ENCODE results near the gene PDS5B.

Gene PDS5B

DNA sequence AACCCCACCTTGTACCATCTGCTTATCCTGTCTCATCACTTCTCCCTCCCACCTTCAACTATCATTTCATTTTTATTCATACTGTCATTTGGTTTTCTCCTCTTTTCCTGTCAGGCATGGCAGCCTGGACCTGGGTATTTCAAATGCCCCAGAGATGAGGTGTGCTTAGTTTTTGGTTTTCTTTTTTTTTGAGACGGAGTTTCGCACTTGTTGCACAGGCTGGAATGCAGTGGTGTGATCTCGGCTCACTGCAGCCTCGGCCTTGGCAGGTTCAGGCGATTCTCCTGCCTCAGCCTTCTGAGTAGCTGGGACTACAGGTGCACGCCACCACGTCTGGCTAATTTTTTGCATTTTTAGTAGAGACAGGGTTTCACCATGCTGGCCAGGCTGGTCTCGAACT lies 5.8 kb downstream of the PDS5B start:
- no peak for DNase-seq (ENCODE audit: low spot score)

DNA sequence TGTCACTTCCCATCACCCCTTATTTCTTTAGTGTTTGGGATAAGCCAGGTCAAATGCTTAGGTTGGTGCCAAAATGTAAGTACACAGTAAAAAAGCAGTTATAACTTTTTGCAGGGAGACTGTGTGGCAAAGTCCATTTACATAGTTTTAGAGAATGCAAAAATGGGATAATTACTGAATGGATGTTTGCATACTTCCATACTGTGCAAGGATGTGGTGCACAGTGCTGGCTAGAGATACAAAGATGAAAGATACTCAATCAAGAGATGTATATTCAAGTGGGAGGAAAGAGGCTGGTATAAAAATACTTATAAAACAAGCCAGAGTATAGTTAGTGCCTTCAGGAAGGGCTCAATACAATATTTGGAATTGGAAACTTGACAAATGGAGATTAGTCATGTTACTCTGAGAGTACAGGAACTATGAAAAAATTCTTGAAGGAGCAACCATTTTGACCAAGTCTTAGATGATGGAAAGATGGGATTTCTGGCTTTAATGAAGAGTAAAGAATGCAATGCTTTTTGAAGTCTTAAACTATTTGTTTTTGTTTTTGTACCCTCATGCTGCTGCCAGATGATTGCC lies 8.0 kb downstream of the PDS5B start:
- DNase-seq (ENCODE audit: low spot score), result no peak

DNA sequence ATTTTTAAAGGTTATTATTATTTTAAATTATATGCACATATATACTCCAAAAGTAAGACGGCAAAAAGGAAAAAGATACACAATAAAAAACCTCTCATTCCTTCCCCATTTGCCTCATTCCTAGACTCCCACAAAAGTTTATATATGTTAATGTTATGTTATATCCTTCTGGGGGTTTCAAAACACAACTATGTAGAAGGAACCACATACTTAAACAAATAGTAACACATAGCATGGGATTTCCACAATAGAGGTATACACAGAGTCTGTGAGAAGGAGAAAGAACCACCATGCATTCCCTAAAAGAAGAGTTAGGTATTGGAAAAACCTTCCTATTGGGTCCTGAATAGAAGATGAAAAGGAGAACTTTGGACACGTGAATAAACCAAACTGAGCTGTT lies 9.1 kb downstream of the PDS5B start:
- DNase-seq (ENCODE audit: low spot score), result no peak

DNA sequence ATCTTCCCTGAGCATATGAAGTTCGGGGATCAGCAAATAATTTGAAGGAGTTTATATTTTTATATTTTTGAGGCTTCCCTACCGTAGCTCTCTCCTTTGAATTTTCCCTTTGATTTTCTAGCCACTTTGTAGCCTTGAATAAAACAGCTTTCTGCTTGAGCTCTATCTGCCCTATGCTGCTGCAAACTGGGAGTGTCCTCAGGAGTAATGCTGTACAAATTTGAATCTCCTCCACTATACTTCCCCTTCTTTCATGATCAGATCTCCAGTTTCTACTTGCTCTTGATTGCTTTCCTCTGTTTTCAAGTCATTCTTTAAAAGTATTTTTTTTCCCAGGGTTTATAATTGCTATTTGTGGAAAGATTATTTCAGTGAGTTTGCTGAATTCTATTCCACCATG lies 14.6 kb downstream of the PDS5B start:
- DNase-seq (ENCODE audit: low spot score), result no peak

GRCh38 chr13:32609428-32609827 lies 23.2 kb downstream of the PDS5B start:
- no peak for DNase-seq (ENCODE audit: low spot score)

DNA sequence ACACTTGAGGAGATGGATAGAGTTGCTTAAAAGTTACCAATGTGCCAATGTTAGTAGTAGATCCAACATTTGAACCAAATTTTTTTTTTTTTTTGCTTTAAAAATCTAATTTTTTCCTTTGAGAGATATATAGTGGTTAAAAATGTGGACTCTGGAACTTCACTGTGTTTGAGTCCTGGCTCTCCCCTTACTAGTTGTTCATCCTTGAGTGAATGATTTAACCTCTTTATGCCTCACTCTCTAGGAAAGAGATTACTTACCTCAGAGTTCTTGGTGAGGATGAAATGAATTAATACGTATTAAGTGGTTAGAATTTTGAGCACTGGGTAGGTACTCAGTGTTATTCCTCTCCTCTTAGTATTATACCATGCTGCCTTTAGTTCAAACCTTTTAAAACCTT lies 24.3 kb downstream of the PDS5B start:
- no peak for DNase-seq (ENCODE audit: low spot score)

DNA sequence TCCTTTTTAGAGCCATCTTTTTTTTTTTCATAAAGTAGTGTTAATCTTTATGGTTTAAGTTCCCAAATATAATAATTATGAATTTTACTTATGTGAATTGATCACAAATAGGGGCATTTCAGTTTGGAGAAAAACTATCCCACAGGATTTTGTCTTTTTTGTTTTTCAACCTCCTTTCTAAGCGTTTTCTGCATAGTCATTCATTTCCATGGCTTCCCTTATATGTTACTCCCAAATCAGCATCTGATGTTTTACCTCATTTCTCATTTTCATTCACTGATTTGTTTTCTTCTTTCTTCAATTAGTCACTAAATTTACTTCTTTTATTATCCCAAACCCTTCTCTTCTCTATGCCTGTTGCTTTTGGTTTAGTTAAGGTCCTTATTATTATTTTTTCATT lies 24.7 kb downstream of the PDS5B start:
- DNase-seq (ENCODE audit: low spot score), result no peak

GRCh38 chr13:32616883-32617511 lies 30.7 kb downstream of the PDS5B start:
- DNase-seq (ENCODE audit: low spot score), result no peak

DNA sequence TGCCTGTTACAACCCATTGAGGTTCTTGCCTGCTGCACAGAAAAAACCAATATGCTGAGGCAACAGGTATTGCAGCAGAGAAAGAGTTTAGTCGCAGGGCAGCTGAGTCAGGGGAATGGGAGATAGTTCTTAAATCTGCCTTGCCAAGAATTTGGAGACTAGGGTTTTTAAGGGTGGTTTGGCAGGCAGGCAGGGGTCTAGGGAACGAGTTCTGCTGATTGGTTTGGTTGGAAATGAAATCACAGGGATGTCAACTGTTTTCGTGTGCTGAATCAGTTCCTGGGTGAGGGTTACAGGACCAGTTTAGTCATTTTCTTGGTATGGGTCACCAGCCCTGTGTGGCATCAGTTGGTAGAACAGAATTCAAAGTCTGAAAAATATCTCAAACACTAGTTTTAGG lies 36.6 kb downstream of the PDS5B start:
- DNase-seq (ENCODE audit: low spot score), result no peak

GRCh38 chr13:32624441-32624840 lies 38.2 kb downstream of the PDS5B start:
- no peak for DNase-seq (ENCODE audit: low spot score)

DNA sequence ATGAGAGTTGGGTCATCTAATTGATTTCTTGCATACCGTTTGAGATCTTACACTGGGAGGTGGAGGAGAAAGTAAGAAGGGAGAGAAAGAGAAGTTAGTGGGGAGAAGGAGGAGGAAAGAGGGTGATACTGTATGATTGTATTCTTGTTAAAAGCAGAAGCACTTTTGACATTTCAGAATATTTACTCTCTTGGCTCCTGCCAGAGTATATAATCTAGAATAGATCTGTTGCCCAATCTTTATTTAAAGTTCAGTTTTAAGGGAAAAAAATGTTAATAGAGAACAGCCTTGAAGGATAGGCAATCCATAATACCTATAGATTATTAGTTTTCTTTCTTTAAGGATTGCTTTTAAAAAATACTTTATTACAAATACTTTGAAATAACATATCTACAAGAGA lies 41.5 kb downstream of the PDS5B start:
- DNase-seq (ENCODE audit: low spot score), result no peak

DNA sequence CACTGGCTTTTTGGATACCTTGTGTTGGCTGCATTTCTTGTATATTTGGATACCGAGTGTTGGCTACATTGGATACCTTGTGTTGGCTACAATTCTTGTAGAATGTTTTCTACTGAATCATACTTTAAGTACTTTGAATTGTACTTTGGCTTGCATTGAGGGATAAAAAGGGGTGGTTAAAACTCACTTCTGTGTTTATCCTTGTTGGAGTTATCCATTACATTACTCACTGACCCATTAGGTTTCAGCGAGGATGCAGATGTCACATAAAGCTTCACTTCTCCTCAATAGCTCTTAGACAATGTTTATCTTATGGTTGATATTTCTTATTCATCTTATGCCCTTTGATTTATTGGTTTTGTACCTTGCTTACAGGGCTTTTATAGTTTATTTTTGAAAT lies 43.1 kb downstream of the PDS5B start:
- DNase-seq (ENCODE audit: low spot score), result no peak

DNA sequence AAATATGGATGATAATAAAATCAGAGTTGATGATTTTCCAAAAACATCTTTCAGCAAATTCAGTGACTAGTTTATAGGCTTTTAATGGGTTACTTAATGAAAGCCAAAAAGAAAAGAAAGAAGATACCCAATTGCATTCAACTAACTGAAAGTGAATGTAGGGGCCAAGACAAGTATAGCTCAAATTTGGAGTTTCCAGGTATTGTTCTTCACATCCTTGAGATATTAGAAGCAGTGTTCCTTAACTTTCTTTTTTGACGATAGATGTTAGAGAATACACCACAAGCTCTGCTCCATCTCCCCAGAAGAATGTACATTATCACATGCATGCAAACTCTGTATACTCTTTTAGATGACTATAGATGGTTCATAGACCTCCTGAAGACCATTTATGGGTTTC lies 43.6 kb downstream of the PDS5B start:
- no peak for DNase-seq (ENCODE audit: low spot score)

DNA sequence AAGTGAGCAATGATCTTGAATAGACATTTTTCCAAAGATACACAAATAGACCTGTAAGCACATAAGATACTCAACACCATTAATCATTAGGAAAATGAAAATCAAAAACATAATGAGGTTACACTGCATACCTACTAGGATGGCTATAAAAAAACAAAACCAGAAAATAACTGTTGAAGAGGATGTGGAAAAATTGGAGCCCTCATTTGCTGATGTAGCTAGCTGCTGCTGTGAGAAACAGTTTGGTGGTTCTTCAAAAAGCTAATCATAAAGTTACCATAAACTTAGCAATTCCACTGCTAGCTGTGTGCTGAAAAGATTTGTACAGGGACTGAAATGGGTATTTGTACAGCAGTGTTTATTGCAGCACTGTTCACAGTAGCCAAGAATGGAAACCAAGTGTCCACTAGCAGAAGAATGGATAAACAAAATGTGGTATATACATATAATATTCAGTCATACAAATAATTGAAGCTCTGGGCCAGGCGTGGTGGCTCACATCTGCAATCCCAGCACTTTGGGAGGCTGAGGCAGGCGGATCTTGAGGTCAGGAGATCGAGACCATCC lies 46.2 kb downstream of the PDS5B start:
- no peak for DNase-seq (ENCODE audit: low spot score)

DNA sequence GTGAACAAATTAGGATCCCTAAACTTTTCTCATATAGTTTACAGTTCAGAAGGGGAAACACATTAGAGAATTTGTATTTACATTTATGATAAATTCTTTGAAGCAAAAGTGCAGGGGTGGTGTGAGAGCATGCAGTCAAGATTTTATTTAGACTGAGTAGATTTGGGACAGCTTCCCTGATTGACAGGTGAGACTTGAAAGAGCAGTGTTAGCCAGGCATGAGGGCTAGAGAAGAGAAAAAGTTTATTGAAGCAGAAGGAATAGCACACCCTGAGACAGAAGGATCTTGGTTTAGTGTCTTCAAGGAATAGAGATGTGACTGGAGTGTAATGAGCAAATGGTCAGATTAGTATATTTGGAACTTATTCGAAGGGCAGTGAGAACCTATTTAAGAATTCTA lies 50.5 kb downstream of the PDS5B start:
- DNase-seq (ENCODE audit: low spot score), result no peak

GRCh38 chr13:32638739-32639138 lies 52.5 kb downstream of the PDS5B start:
- DNase-seq (ENCODE audit: low spot score), result no peak

DNA sequence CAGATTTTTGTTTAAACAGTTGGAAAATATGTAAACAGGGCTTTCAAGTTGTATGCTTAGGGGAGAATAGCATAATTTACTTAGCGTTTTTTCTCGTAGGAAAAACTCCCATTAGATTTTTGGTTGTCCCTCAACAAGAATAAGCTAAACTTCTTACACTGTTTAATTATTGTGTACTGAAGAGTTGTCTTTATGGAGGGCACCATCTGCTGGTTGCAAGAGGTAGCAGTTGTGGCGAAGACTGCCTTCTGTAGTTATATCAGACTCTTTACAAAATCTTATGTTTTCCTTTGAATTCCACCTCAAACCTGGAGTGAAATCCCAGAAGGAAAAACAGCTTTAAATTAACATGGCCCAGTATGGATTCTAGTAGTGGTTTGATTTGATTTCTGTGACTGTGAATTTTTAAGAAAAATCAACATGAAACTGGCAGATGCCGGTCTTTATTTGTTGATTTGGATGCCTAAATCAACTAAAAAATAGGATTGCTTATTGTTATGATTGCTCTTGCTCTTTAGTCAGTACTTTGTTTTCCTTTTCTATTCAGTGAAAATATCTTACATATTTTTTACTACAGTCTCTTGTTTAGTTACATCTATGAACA lies 53.4 kb downstream of the PDS5B start:
- peak; percentile 72 for DNase-seq (ENCODE audit: low spot score)

- DNase-seq (ENCODE audit: low spot score), result no peak
Measured at GRCh38 chr13:32642316-32642715, 56.1 kb downstream of the PDS5B start.

GRCh38 chr13:32642858-32643257 lies 56.6 kb downstream of the PDS5B start:
- DNase-seq (ENCODE audit: low spot score), result no peak

GRCh38 chr13:32645854-32646253 lies 59.6 kb downstream of the PDS5B start:
- no peak for DNase-seq (ENCODE audit: low spot score)

GRCh38 chr13:32647926-32648325 lies 61.7 kb downstream of the PDS5B start:
- DNase-seq (ENCODE audit: low spot score), result no peak

DNA sequence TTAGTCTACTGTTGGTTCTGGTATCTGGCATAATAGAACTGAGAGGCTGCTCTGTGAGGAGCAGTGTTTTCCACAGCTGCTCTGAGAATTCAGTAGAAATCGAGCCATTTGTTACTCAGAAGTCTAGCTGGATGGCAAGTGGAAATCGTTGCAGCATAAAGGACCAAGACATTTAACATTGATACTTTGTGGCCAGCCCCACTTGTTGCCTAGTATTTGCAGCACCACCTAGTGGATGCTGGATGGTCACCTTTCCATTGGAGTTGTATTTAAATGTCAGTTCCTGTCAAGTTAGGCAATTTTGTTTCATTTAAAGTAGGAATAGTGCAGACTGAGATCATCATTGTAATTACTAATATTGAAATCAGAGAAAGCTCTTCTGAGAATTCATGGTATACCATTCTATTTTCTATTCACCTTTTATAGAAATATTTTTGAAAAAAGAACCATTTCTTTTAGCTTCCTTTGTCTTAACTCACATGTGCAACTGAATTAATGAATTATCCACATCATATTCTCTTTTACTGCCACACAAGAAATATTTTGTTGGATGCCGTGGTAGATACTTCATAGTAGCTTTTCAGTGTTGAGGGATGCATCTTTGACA lies 64.6 kb downstream of the PDS5B start:
- peak; percentile 71 for DNase-seq (ENCODE audit: low spot score)

DNA sequence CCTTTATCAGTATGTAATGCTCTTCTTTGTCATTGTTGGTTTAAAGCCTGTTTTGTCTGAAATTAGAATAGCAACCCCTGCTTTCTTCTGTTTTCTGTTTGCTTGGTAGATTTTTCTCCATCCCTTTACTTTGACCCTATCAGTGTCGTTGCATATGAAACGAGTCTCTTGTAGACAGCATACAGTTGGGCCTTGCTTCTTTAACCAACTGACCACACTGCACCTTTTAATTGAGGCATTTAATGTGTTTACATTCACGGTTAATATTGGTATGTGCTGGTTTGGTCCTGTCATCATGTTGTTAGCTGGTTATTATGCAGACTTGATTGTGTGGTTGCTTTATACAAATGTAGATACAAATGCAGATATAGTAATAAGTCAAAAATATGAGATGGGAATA lies 71.1 kb downstream of the PDS5B start:
- DNase-seq (ENCODE audit: low spot score), result no peak
